GM18868 (cell line): ENCODE data around the gene ACTN4.

Source experiments
- ATAC-seq: cut with Tn5 transposase; IDR thresholded peaks from one replicate; pipeline ENCODE4 v1.9.1; 2021; ENCODE audit warnings: mild to moderate bottlenecking, moderate library complexity; ENCODE audit not compliant: unreplicated experiment

Gene ACTN4

DNA sequence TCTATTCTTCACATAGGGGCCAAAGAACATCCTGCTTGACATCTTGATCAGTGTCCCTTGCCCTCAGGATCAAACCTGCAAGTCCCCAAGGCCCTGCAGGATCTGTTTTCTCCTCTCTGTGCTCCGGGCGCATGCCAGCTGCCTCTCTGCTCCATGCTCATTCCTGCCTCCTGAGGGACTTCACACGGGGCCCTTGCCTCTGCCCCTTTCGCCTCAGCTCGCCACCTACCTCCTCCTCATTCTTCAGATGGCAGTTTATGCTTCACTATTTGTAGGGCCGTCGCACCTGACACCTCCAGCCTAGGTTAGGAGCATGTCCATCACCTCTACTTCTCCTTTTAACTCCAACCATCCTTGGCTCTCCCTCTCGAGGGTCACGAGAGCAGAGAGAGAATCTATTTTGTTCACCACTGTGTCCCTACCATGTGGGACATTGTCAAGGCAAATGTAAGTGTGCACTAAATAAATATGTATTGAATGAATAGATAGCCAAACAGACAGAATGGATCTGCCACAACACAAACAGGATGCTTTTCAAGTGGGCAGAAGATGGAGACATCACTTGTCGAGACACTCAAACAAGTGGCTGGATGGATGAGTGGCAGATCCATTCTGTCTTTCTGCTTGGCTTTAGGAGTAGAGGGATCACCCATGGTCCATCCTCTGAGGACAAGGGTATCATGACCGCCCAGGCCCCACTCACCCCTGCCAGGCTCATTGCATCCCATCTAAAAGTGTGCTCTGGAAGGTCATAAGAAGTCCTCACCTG, 29.6 kb downstream of the ACTN4 start:
- ATAC-seq, result no peak

DNA sequence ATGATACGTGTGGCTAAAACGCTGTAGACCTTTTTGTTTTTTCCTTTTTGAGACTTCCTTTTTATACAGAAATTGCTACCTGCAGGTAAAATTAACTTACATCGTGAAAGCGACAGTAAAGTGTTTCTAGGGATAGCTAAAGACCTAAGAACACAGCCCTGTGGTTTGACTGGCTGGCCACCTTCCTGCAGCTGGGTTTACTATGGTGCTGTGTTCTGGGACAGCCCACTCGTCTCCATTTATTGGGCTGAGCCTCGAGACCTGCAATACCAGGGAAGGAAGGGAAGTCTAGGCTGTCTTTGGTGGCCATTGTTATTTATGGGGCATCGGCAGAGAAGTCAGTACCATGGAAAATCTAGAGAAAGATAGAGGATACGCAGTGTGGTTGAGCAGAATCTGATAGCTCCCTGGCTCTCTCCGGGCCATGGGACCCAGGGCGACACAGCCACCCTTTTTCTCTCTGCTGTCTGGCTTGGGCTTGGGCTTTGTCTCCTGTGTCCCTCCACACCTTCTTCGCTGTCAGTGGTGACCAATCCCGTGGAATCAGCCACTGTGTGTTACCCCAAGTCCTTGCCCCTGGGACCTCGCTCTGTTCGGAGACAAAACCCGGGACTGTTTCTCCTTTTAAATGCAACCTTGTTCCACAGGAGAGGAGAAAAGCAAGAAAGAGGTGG, 30.9 kb downstream of the ACTN4 start:
- no peak for ATAC-seq

DNA sequence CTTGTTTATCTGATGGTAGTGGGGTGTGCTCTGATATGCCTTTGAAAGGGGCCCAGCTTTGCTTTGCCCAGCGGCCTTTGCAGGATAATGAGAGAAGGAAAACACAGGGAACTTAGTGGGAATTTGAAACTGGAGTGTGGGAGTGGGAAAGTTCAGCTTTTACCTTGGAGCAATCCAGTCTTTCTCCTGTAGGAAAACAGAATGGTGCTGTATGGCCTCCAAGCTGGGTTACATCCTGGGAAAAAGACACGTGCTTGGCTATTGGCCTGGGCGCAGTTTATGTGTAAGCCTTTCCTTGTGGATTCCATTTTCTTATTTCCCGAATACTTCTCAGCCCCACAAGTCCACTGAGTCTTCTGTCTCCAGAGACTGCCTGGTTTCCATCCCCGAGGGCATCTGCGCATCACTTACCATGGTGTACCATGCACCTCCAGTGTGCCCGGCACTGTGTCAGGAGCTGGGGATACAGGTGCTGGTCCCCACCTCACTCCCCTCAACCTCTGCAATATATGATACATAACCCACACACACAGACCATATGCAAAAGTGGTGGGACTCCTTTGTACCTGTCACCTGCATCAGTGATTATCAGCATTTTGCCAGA, 31.5 kb downstream of the ACTN4 start:
- no peak for ATAC-seq

DNA sequence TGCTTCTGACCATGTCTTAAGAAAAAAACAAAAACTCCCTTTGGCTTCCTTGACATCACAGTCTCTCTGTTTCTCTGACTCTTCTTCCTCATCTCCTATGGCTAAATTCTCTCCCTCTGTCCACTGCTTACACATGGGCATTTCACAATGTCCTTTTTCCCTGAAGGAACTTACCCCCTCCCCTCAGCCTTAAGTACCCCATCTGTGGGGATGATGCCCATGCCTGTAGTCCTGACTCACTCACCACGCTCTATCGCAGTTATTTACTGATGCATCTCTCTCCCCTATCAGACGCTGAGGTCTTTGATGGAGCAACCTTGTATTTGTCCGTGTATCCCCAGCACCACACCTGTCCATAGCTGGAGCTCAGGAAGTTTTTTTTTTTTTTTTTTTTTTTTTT, 32.4 kb downstream of the ACTN4 start:
- no peak for ATAC-seq

DNA sequence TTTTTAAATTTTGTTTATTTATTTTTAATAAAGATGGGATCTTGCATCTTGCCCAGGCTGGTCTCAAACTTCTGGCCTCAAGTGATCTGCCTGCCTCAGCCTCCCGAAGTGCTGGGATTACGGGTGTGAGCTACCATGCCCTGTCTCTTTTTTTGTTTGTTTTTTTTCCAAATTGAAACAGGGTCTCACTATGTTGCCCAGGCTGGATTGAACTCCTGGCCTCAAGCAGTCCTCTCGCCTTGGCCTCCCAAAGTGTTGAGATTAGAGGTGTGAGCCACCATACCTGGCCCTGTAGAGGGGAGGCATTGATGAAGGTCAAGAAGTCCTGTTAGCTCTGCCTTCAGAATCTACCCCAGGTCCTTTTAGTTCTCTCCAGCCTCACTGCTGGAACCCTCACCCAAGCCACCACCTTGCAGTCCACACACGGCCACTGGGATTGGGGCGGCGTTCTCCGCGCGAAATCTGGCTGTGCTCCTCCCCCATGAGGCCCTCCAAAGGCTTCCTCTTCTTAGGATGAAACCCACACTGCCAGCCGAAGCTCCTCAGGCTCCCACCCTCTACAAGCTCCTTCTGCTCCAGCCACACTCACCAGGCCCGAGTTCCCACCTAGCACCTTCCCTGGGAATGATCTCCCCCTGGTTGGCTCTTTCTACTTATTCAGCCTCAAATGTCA, 34.9 kb downstream of the ACTN4 start:
- ATAC-seq, result no peak

DNA sequence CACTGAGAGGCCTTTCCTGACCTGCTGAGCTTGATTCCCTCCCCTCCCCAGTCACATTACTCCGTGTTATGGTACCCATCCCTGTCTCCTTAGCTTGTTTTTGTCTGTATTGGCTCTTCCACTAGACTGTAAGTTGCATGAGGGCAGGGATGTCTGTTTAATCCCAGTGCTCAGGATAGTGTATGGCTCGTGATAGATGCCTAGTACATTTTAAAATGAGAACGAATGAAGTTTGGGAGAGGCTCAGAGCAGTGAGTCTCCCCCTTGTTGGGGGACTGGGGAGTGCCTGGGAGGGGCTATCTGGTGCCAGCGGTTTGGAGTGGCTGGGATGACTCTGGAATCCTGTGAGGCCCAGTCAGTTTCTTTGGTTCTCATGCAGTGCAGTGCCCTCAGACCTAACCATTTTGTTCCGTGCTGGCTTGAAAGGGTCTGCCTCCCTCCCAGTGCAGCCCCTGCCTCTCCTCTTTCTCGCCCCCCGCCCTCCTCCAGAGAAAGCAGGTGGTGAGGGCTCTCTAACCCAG, 35.5 kb downstream of the ACTN4 start:
- ATAC-seq, result no peak

DNA sequence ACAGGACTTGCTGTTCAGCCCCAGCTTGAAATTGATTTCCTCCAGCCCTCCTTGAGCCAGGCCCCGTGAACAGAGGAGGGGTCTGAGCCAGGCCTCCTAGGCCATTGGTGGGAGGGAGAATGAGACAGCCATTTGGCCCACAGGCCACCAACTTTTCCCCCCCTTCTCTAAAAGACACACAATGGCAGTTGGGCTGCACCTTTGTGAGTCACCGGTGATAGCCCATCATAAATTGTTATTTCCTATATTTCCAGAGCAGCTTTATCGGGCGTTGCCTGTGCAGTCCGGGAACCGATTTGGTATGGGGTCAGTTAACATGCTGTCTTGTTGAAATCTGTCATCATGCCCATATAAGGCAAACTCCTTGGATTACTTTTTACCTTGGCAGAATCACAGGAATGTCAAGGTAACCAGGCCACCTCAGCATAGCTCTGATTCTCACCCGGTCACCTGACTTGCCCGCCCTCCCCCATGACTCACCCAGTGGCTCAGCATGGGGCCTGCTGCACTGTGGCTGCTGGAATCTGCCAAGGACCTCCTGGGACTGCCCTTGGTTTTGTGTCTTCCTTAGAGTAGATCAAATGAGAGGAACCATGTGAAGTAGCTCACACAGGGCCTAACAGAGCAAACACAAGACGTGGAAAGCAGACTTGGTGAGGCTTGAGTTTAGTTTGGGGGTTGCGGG, 36.1 kb downstream of the ACTN4 start:
- no peak for ATAC-seq

DNA sequence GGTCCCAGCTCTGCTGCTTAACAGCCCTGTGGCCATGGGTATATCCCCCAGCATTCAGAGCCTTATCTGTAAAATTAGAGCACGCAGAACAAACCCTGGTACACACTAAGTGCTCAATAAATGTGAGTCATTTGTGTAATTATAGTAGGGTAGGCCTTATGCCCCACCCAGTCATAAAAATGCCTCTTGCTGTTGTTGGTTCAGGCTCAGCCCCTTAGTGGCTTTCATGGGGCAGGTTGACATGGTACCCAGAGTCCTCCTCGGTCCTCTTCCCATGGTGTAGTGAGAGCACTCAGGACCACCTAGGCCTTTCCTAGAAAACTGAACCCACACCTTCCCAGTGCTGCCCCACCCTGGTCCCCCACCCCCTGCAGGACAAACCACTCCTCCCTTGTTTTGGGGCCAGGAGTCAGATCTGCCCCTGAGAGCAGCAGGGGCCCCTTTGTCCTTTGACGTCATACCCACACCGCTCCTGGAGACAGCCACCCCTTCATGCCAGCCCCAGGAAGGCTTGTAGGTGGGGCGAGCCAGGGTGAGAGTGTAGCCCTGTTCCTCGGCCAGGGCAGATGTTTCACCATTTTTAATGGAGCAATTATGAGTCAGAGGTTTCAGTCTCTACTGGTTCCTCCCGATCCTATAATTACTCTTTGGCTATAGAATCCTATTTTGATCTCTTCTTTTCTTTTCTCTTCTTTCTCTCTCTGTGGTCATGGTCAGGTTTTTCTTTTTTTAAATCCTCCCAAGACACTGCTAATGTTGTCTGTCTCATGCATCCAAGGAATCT, 36.8 kb downstream of the ACTN4 start:
- ATAC-seq, result peak; percentile 46

DNA sequence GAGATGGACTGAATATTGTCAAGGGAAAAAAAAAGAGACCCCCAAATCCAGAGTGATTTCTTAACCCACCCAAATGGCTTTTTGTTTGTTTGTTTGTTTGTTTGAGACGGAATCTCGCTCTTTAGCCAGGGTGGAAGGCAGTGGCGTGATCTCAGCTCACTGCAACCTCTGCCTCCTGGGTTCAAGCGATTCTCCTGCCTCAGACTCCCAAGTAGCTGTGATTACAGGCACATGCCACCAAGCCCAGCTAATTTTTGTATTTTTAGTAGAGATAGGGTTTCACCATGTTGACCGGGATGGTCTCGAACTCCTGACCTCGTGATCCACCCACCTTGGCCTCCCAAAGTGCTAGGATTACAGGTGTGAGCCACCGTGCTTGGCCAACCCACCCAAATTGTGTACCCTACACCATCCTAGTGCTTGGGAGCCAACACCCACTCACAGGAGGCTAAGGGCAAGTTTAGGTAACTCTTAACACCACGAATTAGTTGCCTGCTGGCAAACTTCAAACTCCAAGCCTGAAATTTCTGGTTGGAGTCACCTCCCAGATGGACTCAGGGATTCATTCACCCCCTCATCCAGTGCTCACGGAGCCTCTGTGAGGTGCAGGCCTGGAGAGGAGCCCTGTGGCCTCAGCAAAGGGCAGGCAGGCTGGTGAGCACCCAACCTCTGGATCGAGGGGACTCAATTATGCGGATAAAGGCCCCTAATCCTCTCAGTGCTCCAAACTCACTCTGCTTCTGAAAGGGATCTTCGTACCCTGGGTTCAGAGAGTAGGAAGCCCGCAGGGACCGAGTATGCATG, 37.6 kb downstream of the ACTN4 start:
- no peak for ATAC-seq

DNA sequence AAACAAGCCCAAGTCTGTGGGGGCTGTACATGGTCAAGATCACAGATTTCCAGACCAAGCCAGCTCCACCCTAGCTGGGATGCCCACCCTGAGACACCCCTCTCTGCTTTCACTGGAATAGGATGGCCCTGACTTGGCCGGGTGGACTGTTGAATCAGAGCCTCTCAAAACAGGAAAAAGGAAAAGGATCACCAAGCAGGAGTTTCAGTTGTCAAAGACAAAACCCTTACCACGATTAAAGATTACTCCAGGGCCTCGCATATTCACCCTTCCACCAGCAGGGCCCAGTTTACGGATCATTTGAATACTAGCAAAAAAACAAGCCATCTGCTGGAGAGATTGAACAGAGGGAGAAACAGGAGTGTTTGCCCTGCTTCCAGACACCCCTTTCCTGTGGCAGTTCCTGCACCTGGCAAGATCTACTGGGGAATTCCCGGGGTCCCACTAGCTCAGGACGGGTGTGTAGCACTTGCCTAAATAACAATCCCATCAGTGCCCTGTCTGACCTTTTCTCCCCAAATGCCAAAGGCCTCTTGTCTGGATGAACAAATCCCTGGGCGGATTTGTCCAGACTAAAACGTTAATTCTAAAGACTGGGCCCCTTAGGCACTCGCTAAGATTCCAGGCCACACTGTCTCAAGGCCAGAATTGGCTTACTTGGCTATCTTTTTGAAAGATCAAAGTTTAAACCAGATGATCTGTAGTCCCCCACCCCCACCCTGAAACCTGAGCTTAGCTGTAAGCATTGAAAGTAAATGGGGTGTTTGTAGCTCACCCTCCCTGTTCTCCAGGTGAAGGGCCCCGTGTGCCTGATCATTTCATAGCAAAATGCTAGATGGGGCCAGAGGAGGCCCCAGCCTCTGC, 38.4 kb downstream of the ACTN4 start:
- peak; percentile 19 for ATAC-seq

DNA sequence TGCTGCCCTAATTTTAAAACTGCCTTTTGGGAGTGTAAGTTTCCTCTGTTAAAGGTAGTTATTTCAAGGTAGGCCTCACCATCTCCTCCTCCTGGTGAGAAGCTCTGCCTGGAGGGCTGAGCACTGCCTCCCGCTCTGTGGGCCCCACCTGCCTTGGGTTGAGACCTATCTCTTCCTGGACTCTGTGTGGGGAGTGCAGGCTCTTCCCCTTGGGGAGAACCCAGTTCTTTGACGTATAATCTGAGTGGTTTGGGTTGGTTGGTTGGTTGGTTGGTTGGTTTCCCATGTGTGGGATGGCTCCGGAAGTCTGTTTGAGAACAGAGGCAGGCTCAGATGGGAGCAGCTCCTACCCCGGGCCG, 39.1 kb downstream of the ACTN4 start:
- ATAC-seq, result peak; percentile 37

DNA sequence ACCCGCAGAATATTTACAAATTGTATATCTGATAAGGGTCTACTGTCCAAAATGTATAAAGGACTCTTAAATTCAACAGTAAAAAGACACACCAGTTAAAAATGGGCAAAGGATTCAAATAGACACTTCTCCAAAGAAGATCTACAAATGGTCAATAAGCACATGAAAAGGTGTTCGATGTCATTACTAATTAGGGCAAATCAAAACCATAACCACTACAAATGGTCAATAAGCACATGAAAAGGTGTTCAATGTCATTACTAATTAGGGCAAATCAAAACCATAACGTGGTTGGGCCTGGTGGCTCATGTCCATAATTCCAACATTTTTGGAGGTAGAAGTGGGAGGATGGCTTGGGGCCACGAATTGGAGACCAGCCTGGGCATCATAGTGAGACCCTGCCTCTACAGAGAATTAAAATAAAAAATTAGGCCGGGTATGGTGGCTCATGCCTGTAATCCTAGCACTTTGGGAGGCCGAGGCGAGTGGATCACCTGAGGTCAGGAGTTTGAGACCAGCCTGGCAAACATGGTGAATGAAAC, 40.5 kb downstream of the ACTN4 start:
- no peak for ATAC-seq

DNA sequence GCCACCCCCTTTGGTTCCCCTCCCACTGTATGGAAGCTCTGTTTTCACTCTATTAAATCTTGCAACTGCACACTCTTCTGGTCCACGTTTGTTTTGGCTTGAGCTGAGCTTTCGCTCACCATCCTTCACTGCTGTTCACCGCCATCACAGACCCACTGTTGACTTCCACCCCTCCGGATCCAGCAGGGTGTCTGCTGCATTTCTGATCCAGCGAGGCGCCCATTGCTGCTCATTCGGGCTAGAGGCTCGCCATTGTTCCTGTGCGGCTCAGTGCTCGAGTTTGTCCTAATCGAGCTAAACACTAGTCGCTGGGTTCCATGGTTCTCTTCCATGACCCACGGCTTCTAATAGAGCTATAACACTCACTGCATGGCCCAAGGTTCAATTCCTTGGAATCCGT, 42.7 kb downstream of the ACTN4 start:
- no peak for ATAC-seq

DNA sequence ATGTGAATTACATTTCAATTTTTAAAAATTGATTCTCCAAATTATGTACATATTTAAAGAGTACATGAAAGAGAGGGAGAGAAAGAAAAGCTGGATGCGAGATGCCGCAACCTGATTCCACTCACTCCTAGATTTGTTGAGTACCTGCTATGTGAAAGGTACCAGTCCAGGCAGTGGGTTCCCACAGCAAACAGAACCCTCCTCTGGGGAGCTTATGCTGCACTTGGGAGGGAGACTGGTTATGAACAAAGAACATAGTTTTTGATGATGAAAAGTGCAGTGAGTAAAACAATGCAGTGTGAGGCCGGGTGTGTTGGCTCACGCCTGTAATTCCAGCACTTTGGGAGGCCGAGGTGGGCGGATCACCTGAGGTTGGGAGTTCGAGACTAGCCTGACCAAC, 43.4 kb downstream of the ACTN4 start:
- ATAC-seq, result no peak

DNA sequence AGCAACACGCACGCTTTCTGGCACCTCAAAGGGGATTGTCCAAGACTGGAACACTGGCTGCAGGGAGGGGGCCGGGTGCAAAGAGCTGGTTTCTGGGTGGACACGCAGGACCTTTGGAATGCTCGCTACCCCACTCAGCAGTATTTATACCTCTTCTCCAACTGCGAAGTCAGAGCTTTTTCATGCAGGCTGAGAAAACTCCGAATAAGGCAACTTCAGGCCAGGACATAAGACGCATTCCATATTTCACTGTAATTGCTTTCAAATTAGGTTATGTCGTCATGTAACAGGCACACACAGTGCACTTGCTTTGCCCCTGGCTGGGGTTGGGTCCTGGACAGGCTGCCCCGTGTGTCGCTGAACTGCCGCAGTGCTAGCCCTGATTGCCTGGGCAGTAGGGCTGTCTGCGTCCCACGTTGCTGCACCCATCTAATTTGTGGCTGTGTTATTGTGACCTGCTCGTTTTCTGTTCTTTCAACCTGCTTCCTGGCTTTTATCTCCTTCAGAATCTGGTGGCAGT, 44.5 kb downstream of the ACTN4 start:
- no peak for ATAC-seq

DNA sequence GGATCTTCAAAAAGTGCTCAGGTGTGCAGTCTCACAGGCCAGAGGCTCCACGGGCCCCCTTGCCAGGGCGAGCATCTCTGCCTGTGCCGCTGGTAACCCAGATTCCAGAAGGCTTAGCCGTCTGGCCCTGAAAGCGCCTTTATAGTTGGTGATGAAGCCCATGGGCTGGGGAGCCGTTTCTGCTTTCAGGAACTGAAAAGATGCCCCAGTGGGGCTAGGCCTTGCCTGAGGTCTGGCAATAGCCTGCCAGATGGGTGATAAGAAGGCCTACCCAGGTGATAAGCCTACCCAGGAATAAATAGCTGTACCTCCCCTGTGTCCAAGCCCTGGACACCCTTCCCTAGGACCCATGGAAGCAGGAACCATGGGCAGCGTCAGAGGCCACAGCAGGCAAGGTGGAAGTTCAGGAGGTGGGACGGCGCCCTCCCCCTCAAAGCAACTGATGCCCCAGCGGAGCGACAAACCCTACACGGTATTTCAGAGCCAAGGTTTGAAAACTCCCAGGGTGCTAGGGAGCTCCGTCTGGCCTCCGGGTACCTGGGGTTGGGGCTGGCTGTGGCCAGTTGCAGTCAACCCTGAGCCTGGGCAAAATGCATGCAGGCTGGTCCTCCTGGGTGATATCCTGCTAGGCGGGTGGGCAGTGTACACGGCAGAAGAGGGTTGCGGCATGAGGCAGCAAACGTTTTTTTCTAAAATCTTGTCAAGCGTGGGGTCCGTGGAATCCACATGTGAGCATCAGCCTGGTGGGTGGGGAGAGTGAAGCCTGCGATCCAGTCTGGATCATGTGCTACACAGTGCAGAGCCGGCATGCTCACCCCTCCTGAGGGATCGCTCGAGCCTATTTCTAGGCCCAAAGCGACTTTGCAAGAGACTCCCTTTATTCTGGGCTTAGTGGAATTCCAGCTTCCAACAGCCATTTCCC, 45.3 kb downstream of the ACTN4 start:
- no peak for ATAC-seq
